NCI-H1436 (cell line): ENCODE data around the gene CD70.
A peak's percentile ranks its signal among the peaks of the same experiment; 100 is the strongest.
"Not testable (repeated sequence)": the region's sequence is repeated elsewhere in the genome, so short reads cannot be mapped to it uniquely, and the experiment has no call there.

Experiments used
- DNase-seq: peaks from one replicate; lab custom pipeline; 2025; lab: John Stamatoyannopoulos, UW

The CD70 gene

DNA sequence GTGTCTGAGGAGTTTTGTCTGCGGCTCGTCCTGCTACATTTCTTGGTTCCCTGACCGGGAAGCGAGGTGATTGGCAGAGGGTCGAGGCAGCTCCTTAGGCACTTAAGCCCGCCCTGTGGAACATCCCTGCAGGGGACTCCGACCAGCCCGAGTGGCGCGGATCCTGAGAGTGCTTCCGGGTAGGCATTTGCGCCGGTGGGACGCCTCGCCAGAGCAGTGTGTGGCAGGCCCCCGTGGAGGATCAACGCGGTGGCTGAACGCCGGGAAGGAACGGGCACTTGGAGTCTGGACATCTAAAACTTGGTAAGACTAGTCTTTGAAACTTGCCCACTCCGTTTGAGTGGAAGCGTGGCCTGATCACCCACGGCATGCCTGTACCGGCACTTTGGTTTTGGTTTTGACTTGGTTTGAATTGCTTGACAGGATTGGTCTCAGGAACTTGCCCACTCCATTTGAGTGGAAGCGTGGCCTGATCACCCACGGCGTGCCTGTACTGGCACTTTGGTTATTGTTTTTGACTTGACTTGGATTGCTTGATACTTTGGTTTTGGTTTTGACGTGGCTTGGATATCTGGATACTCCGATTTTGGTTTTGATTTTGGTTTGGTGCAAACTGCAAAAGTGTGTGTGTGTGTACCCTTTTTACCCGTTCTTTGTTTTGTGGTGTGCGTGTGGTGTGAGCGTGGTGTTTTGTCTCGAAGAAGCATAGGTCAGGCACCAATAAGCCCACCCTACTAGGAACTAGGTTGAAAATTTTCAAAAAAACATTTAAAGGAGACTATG lies 6.7 kb upstream of the CD70 start:
- not testable (repeated sequence) for DNase-seq

DNA sequence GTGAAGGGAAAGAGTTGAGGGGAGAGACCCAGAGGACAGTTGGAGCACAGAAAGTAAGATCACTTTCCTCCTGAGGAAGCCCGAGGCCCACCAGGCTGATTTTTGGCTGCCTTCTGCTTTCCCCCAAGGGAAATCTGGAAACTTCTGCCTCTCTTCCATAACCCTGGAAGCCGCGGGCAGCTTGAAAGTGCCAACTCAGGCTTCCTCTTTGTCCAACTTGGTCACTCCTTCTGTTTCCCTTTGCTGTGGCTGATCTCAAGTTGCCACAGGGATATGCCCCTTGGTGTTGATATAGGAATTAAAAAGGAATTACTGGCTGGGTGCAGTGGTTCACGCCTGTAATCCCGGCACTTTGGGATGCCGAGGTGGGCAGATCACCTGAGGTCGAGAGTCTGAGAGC lies 5.7 kb upstream of the CD70 start:
- DNase-seq: no peak

DNA sequence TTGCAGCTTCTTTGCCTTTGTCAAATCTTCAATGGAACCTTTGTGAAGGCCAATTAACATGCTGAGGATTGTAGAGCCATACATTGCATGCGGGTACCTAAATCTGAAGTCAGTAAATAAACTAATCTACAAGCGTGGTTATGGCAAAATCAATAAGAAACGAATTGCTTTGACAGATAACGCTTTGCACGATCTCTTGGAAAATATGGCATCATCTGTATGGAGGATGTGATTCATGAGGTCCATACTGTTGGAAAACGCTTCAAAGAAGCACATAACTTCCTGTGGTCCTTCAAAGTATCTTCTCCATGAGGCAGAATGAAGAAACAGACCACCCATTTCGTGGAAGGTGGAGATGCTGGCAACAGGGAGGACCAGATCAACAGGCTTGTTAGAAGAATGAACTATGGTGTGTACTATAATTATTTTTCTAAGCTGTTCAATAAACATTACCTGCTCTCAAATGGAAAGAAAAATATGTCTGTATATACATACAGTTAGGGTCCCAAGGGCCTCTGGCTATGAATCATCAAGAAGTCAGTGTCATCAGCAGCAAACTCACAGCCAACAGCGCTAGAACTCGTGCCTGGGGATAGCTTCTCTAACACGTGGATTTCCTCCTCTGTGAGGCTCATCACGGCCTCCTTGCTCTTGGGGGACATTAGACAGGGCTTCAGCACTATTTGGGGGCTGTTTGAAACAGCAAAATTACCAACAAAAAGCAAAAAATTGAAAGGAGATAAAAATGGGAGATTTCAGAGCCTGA lies 2.9 kb upstream of the CD70 start:
- DNase-seq: no peak

DNA sequence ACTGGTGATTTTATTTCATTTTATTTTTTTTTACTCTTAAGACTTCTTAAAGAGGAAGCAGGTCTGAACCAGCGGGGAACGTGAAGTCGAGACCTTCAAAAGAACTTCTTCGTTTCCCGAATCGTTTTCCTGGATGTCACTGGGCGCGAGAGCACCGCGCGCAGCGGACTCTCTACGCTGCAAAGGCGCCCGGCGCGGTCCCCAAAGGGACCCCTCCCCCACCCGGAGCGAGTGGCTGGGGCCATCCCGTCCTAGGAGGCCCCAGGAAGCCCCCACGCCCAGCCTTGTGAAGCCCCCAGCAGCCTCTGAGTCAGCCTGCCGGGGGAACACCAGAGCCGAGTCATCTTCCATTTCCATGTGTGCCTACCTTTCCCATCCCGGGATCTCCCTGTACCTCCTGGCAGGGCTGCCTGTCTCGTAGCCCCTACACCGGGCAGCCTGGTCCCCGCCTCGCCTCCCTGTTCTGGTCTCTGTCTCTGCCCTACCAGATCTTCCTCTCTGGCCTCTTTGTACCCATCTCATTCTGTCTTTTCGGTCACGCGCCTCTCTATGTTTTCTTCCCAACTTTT lies 608 bp downstream of the CD70 start:
- DNase-seq: no peak

DNA sequence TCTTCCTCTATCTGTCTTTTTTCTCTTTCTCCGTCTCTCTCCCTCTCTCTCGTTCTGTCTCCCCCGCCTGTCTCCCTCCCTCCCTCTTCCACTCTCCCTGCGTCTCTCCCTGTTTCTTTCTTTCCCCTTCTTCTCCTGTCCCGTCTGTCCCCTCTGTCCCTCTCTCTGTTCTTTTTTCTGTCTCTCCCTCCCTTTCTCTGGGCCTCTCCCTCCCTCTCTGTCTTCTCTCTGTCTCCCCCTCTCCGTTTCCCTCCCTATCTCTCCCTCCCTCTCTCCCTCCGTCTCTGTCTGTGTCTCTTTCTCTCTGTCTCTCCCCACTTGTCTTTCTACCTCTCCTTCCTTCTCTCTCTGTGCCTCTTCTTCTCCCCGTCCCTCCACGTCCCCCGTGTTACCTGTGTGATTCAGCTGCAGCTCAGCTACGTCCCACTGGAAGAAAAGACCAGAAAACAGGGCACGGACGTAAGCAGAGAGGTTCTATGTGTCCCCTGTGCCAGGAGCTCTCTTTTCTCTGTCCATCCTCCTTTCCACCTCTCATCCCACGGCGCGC lies 1.2 kb downstream of the CD70 start:
- no peak for DNase-seq

DNA sequence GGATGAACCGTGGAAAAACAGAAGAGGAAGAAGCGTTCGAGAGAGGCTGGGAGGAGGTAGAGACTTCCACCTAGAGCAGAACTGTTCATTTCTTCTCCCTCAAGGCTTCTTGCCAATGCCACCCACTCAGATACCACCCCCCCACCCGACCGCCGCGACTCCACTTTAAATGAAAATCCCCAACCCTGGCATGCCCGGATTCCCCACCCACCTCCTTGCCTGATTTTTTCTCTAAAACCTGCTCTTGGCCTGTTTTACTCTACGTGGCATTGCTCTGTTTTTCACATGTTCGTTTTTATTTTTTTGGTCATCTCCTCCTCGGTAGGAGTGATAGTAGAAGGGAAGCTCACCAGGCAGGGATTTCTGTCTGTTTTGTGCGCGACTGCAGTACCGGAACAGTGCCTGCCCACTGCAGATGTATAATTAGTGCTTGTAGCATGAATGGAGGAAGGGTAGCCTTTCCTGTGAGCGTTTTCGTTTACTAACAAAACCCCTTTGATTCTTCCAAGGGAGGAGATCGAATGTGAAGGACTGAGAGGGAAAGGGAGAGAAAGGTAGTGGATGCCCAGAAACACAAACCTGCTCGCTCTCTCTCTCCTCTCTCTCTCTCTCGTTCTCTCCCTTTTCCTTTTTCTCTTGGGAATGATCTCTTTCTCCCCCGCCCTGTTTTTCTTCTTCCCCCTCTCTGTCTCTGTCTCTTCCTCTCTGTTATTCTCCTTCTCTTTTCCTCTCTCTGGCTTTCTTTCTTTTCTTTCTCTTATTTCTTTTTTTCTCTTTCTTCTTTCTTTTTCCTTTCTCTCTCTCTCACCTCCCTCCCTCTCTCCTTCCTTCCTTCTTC lies 2.2 kb downstream of the CD70 start:
- DNase-seq: no peak

DNA sequence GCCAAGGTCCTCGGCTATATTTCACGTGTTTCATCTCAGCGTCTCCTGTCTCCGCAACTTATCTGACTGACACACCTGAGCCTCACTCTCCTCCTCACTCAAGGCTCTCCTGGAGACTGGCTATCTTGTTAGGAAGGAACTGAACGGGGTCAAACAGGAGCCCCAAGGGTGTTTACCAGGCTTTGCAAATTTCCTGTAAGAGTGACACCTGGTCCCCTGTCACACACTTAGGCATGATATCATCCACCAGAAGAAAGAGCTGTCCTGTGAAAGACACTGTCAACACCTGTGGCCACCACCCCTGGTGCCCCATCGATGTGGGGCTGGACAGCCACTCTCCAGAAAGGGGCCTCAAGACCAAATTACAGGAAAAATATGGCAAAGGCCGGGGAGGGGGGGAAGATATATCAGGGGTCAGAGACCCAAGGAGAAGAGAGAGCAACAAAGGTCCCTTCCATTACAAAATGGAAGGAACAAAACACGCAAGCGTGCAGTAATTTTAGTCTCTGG lies 2.9 kb downstream of the CD70 start:
- DNase-seq: no peak

DNA sequence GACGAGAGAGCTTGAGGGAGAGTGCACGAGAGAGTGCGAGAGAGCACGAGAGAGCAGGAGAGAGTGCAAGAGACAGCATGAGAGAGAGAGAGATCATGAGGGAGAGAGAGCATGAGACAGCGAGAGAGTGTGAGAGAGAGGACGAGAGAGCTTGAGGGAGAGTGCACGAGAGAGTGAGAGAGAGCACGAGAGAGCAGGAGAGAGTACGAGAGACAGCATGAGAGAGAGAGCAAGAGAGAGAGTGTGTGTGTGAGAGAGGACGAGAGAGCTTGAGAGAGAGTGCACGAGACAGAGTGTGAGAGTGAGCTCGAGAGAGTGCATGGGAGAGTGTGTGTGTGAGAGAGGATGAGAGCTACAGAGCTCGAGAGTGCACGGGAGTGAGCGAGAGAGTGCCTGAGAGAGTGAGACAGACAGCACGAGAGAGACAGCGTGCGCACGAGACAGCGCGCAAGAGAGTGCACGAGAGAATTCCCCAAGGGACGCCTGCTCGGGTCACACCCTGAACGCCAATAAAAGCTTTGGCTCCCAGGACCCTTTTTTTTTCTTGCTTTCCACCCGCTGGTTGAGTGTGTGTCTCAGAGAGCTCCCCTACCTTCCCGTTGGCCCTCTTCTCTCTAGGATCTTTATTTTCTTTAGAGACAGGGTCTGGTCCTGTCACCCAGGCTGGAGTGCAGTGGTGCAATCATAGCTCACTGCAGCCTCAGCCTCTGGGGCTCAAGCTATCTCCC lies 3.7 kb downstream of the CD70 start:
- DNase-seq: peak; percentile 34

DNA sequence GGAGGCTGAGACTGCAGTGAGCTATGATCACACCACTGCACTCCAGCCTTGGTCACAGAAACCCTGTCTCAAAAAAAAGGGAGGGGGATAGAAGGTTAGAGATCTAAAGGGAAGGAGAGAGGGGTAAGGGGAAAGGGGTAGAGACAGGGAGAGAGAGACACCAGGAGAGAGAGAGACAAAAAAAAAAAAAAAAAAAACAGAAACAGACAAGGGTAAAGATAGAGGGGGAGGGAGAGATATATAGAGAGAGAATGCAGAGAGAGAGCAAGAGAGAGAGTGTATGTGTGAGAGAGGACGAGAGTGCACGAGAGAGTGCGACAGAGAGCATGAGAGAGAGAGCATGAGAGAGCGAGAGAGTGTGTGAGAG lies 4.2 kb downstream of the CD70 start:
- DNase-seq: no peak

DNA sequence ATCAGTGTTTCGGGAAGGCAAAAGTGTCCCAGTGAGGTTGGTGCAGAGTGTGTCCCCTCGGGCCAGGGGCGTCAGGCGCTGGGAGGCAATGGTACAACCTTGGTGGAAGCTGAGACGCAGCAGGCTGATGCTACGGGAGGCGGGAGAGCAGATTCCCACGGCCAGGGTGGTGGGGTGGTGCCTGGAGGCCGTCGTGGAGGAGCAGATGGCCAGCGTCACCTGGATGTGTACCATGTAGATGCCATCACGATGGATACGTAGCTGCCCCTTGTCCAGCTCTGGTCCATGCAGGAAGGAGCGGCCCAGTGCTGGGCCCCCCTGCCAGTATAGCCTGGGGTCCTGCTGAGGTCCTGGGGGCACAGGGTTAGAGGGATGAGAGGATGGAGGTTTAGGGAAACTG lies 4.9 kb downstream of the CD70 start:
- DNase-seq: no peak

DNA sequence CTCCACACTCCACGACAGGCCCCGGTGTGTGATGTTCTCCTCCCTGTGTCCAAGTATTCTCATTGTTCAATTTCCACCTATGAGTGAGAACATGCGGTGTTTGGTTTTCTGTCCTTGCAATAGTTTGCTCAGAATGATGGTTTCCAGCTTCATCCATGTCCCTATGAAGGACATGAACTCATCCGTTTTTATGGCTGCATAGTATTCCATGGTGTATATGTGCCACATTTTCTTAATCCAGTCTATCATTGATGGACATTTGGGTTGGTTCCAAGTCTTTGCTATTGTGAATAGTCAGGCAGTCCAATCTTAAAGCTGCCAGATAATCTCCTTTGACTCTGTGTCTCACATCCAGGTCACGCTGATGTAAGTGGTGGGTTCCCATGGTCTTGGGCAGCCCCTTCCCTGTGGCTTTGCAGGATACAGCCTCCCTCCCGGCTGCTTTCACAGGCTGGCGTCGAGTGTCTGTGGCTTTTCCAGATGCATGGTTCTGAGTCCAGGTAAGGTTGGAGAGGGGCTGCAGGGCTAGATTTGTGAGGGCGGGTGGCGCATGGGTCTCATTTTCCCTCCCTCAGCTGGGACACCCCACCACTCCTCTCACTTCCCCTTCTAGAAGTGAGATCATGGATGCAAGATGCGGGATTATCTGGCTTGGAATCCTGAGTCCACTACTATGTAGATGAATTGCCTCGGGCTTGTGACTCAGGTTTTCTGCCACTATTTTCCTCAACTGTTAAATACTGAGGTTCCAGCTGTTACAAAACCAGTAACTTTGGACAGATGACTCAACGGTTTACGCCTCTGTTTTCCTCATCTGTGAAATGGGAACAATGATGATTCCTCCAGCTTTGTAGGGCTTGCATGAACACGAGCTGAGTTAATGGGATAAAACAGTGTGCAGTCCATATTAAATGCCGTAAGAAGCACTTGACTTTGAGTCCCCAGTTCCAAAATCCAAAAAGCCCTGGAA lies 8.2 kb downstream of the CD70 start:
- not testable (repeated sequence) for DNase-seq

DNA sequence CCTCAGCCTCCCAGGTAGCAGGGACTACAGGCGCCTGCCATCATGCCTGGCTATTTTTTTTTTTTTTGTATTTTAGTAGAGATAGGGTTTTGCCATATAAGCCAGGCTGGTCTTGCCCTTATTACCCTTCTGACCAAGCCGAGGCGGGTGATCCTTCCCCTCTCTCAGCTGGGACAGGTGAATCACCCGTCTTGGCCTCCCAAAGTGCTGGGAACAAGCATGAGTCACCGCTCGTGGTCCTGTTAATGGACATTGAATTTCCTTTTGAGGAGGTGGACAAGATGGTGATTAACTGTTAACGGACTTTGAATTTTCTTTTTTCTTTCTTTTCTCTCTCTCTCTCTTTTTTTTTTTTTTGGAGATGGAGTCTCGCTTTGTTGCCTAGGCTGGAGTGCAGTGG lies 10.6 kb downstream of the CD70 start:
- no peak for DNase-seq

DNA sequence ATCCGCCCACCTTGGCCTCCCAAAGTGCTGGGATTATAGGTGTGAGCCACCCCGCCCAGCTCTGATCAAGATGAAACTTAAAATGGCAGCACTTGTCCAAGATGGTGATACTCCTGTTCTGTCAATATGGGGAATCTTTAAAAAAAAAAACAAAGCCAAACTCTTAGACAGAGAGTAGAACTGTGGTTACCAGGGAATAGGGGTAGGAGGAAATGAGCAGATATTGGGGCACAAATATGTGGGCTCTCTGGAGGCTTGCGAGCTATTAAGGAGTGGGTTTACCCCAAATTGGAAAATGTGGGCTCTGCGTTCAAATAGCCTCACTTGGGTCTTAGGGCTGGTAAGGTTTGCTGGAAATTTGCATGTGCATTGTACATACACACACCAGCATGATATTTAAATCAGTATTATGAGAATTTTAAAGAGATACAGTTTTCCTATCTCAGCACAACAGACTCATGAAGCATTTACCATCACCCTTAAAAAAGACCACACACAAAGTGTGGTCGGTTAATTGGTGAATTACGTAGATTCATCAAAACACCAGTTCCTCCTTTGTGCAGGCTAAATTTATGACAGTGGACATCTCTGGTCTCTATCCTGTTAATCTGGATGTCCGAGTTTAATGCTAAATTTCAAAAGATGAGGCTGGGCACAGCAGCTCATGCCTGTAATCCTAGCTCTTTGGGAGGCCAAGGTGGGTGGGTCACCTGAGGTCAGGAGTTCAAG lies 11.3 kb downstream of the CD70 start:
- no peak for DNase-seq

DNA sequence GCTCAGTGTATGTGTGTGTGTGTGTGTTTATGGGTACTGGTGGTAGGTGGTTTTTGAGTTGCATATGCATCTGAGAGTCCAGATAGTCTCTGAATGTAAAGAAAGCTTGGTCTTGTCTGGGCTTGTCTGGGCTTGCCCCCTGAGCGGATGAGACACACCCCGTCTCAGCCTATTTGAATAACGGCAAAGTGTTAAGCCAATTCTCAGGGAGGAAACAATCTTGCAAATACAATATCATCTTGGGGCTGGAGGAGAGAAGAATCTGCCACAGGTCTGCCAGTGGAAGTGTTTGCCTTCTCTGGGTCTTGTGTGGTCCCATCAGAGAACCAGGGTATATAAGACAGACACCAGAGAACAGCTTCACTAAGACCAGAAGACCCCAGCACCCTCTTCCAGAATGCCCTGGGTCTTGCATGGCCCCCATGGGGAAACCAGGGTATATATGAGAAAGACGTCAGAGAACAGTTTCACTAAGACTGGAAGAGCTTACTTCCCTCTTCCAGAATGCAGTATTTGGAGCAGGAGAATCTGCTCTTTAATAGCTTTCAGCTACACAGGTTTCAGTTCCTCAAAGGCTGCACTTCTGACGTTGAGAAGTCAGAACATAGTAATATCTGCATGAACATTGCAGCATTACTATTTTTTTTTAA lies 13.3 kb downstream of the CD70 start:
- DNase-seq: no peak

DNA sequence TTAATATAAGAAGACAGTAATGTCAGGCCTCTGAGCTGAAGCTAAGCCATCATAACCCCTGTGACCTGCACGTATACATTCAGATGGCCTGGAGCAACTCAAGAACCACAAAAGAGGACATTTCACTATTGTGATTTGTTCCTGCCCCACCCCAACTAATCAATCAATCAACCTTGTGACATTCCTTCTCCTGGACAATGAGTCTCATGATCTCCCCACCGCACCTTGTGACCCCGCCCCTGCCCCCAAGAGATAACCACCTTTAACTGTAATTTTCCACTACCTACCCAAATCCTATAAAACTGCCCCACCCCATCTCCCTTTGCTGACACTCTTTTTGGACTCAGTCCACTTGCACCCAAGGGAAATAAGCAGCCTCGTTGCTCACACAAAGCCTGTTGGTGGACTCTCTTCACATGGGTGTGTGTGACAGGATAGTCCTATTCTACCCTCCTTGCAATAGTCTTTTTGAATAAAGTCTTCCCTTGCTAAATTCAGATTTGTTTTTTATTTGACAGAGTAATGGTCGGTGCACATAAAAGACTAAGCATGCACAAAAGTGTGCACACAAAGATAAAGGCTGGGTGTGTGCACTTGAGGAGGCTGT lies 14.0 kb downstream of the CD70 start:
- no peak for DNase-seq

DNA sequence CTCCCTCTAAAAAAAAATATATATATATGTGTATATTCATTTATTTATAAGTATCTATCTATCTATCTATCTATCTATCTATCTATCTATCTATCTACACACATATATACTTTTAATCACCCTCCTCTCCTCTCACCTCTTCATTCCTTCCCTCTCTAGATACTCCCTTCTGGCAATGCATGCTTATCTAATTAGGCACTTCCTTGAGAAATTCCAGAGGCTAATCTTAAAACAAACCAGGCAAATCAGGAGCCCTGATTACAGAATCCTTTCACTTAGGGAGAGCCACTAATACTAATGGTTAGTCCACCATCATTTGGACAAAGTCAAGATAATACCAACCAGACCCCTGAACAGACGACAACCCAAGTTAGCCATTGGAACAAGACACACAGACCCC lies 17.6 kb downstream of the CD70 start:
- DNase-seq: no peak

DNA sequence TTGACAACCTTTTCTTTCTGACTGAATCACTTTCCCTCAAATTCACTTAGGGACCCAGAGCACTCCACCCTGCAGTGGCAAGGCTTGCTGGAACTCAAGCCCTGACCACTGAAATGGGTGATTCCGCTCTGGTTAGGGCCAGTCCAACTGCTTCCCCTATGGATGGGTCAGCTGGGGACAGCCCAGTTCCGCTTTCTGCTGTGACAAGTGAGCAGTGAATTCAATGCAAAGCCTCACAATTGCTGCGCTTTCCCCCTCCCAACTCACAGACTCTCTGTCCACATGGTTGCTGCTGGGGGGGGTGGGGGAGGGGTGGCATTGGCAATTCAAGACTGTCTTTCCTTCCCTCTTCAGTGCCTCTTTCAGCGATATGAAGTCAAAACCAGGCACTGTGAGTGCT lies 18.7 kb downstream of the CD70 start:
- DNase-seq: no peak

DNA sequence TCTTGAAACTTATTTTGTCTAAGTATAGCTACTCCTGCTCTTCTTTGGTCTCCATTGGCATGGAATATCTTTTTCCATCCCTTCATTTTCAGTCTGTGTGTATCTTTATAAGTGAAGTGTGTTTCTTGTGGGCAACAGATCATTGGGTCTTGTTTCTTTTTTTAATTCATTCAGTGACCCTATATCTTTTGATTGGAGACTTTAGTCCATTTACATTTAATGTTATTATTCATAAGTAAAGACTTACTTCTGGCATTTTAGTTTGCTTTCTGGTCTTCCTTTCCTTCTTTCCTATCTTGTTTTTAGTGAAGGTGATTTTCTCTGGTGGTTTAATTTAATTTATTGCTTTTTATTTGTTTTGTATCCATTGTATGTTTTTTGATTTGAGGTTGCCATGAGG lies 19.8 kb downstream of the CD70 start:
- DNase-seq: no peak
